Measurements from ENCODE around the gene ANKRD36. TPM values are rescaled to one million over a fixed set of nuclear protein-coding genes. Genes with fewer than 3 reads are reported as not detected.
A peak's percentile ranks its signal among the peaks of the same experiment; 100 is the strongest.
"Not testable (repeated sequence)": the region's sequence is repeated elsewhere in the genome, so short reads cannot be mapped to it uniquely, and the experiment has no call there.

ANKRD36 gene
- total and polyA plus RNA-seq, 9 of the 15 experiments (the other 6 are each of a cell fraction or from before 2014, with no cell fraction given) = 8.0 to 29.1 (median 15.4) TPM

DNA sequence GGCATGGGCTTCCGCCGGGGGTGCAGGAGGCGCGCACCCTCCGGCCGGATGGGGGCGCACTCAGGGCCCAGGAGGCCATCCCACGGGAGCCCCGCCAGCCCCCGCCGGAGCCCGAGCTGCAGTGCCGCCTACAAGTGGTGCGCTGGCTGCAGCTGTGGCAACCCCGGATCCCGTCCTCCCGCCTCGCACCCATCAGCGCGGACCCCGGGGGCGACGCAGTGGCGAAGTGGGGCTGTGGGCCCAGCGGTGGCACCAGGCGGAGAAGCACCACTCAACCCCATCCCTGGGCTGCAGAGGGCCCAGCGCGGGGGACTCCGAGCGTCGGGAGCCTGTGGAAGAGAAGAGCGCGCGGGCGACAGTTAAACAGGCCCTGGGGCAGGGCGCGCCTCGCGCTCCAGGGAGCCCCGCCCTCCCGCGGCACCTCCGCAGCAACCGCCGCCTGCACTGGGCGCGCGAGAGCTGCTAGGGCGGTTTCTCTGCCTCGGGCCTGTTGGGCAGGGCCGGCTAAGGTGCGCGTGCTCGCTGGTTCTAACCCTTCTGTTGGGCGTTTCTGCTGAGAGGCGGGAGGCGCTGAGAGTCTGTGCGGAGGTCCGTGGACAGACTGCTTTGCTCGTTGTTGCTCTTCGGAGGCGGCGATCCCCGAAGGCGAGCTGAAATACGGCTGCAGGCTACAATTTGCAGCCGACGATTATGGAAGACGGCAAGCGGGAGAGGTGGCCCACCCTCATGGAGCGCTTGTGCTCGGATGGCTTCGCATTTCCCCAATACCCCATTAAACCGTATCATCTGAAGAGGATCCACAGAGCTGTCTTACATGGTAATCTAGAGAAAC, at the start of gene ANKRD36 (continued):
- TF ChIP-seq PML (IDR thresholded peaks at IDR 0.05; ENCODE audit: low read length) = 0 out of 2 replicates have a peak, but pooled peaks have one; percentile 29
- TF ChIP-seq, protein P1, sequence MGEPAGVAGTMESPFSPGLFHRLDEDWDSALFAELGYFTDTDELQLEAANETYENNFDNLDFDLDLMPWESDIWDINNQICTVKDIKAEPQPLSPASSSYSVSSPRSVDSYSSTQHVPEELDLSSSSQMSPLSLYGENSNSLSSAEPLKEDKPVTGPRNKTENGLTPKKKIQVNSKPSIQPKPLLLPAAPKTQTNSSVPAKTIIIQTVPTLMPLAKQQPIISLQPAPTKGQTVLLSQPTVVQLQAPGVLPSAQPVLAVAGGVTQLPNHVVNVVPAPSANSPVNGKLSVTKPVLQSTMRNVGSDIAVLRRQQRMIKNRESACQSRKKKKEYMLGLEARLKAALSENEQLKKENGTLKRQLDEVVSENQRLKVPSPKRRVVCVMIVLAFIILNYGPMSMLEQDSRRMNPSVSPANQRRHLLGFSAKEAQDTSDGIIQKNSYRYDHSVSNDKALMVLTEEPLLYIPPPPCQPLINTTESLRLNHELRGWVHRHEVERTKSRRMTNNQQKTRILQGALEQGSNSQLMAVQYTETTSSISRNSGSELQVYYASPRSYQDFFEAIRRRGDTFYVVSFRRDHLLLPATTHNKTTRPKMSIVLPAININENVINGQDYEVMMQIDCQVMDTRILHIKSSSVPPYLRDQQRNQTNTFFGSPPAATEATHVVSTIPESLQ (CRISPR knock-in tag; IDR thresholded peaks at IDR 0.05) = peak; percentile 46; the same call in 1 of the 2 replicates
- peak; percentile 72; the same call in 1 of the 2 replicates for TF ChIP-seq PHF21A (IDR thresholded peaks at IDR 0.05; ENCODE audit: borderline replicate concordance, low read depth)
- TF ChIP-seq HDAC1 (IDR thresholded peaks at IDR 0.05) = peak; percentile 33 to 45; a peak in 3 of 4 replicates
- TF ChIP-seq GABPA (tag; conservative IDR thresholded peaks at IDR 0.05; ENCODE audit: low read depth) = peak; percentile 47; the same call in 1 of the 2 replicates
- TF ChIP-seq, protein P2, sequence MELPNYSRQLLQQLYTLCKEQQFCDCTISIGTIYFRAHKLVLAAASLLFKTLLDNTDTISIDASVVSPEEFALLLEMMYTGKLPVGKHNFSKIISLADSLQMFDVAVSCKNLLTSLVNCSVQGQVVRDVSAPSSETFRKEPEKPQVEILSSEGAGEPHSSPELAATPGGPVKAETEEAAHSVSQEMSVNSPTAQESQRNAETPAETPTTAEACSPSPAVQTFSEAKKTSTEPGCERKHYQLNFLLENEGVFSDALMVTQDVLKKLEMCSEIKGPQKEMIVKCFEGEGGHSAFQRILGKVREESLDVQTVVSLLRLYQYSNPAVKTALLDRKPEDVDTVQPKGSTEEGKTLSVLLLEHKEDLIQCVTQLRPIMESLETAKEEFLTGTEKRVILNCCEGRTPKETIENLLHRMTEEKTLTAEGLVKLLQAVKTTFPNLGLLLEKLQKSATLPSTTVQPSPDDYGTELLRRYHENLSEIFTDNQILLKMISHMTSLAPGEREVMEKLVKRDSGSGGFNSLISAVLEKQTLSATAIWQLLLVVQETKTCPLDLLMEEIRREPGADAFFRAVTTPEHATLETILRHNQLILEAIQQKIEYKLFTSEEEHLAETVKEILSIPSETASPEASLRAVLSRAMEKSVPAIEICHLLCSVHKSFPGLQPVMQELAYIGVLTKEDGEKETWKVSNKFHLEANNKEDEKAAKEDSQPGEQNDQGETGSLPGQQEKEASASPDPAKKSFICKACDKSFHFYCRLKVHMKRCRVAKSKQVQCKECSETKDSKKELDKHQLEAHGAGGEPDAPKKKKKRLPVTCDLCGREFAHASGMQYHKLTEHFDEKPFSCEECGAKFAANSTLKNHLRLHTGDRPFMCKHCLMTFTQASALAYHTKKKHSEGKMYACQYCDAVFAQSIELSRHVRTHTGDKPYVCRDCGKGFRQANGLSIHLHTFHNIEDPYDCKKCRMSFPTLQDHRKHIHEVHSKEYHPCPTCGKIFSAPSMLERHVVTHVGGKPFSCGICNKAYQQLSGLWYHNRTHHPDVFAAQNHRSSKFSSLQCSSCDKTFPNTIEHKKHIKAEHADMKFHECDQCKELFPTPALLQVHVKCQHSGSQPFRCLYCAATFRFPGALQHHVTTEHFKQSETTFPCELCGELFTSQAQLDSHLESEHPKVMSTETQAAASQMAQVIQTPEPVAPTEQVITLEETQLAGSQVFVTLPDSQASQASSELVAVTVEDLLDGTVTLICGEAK (IDR thresholded peaks at IDR 0.05) = peak; percentile 15; the same call in 1 of the 2 replicates
- TF ChIP-seq, protein P2 (CRISPR knock-in tag; IDR thresholded peaks at IDR 0.05) = not testable (repeated sequence)
- TF ChIP-seq ETV5 (CRISPR knock-in tag; IDR thresholded peaks at IDR 0.05; ENCODE audit: low read depth) = peak; percentile 14; the same call in 1 of the 2 replicates
- TF ChIP-seq, protein P3, sequence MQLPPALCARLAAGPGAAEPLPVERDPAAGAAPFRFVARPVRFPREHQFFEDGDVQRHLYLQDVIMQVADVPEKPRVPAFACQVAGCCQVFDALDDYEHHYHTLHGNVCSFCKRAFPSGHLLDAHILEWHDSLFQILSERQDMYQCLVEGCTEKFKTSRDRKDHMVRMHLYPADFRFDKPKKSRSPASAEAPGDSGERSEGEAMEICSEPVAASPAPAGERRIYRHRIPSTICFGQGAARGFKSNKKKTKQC (CRISPR knock-in tag; IDR thresholded peaks at IDR 0.05) = peak; percentile 54; the same call in 1 of the 2 replicates
- peak; percentile 63; the same call in 1 of the 2 replicates for TF ChIP-seq MYBL2 (IDR thresholded peaks at IDR 0.05; ENCODE audit: low read depth)
- TF ChIP-seq MYBL2 (CRISPR knock-in tag; IDR thresholded peaks at IDR 0.05; ENCODE audit: borderline replicate concordance) = not testable (repeated sequence)

Measured in K562 (cell line).